ENCODE results near the gene GOLGA1. TPM values are rescaled to one million over a fixed set of nuclear protein-coding genes. Genes with fewer than 3 reads are reported as not detected.

The GOLGA1 gene
- total RNA-seq, 2 experiments from 2014 or later, result 20.9 to 21.6 TPM

GRCh38 chr9:124831642-124832364 is 109.1 kb downstream of the GOLGA1 start:
- Mint-ChIP-seq H3K36me3 (ENCODE audit: low read depth) (no peaks in the 10 kb centered on the region), H3K4me3 (no peak overlapping the region), H3K9me3 (no peaks in the 10 kb centered on the region), H3K27ac (no peak overlapping the region), H3K27me3 (peaks cover 8% of the 10 kb centered on the region), H3K4me1 (ENCODE audit: low read depth) (no peaks in the 10 kb centered on the region)
- intact Hi-C loops (cut with micrococcal nuclease), result no loop called here
- TF ChIP-seq CTCF (IDR thresholded peaks at IDR 0.05), result no peak
- CTCF ChIA-PET, result interaction anchor here (1.1 to 1.5 kb wide), 4 partner anchors 8 to 215 kb away, joined by 3 to 4 read pairs (median 3); partner anchors contain the start of genes NR6A1 and WDR38
- DNase-seq (no peak), ATAC-seq (no peak)
- POLR2A ChIA-PET, result no interaction called here

DNA sequence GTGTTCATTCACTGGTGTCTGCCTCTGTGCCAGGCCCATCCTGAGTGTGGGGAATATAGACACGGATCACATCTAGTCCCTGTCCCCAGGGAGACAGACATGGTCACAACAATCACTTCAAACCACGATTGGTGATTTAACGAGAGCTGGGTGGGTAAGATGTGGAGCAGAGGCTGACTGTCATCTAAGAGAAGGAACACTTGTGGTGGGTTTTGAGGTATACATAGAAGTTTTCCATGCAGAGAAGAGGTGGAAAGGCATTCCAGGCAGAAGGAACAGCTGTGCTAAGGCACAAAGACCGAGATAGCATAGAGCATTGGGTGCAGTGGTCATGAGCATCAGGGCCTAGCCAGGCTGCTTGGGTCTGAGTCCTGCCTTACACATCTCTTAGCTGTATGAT is 110.3 kb downstream of the GOLGA1 start:
- no peak for TF ChIP-seq CTCF (IDR thresholded peaks at IDR 0.05)
- CTCF ChIA-PET, result no interaction called here
- intact Hi-C loops (cut with micrococcal nuclease), result no loop called here
- Mint-ChIP-seq H3K27ac (no peak overlapping the region), H3K27me3 (peaks cover 8% of the 10 kb centered on the region), H3K36me3 (ENCODE audit: low read depth) (no peaks in the 10 kb centered on the region), H3K4me3 (no peak overlapping the region), H3K4me1 (ENCODE audit: low read depth) (no peaks in the 10 kb centered on the region), H3K9me3 (no peaks in the 10 kb centered on the region)
- ATAC-seq, result no peak
- DNase-seq, result no peak
- POLR2A ChIA-PET, result no interaction called here

GRCh38 chr9:124829334-124829669 is 111.6 kb downstream of the GOLGA1 start:
- no peak for ATAC-seq
- no peak overlapping the region for H3K4me3 Mint-ChIP-seq
- CTCF ChIA-PET, result interaction anchor here (1.1 kb wide), 1 partner anchor 24 kb away, joined by 6 read pairs; the partner anchor contains the start of gene WDR38

DNA sequence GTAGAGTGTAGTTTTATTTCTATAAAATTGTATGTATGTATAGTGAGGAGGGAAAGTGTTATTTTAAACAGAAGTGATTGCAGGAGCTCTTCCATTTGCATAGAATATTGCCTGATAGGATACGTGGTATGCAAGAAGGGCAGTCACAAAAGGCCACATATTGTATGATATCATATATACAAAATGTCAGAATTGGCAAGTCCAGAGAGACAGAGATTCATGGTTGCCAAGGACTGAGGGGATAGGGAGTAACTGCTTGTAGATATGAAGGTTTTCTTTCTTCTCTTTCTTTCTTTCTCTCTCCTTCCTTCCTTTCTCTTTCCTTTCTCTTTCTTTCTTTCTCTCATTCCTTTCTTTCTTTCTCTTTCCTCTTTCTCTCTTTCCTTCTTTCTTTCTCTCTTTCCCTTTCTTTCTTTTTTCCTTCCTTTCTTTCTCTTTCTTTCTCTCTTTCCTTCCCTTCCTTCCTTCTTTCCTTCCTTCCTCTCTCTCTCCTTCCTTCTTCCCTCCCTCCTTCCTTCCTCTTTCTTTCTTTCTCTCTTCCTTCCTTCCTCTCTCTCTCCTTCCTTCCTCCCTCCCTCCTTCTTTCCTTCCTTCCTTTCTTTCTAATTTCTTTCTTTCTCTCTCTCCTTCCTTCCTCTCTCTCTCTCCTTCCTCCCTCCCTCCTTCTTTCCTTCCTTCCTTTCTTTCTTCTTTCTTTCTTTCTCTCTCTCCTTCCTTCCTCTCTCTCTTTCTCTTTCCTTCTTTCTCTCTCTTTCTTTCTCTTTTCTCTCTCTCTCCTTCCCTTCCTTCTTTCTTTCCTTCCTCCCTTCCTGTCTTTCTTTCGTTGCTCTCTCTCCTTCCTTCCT is 112.2 kb downstream of the GOLGA1 start:
- peaks cover 6% of the 10 kb centered on the region for H3K27me3 Mint-ChIP-seq
- DNase-seq (no peak), ATAC-seq (no peak)
- CTCF ChIA-PET, result interaction anchor here (1.5 kb wide), 1 partner anchor 24 kb away, joined by 4 read pairs; the partner anchor contains the start of gene WDR38
- H3K9me3 Mint-ChIP-seq, result no peaks in the 10 kb centered on the region
- intact Hi-C loops (cut with micrococcal nuclease), result no loop called here
- H3K27ac Mint-ChIP-seq, result no peak overlapping the region
- H3K4me1 Mint-ChIP-seq (ENCODE audit: low read depth), result no peaks in the 10 kb centered on the region
- no peaks in the 10 kb centered on the region for H3K36me3 Mint-ChIP-seq (ENCODE audit: low read depth)
- TF ChIP-seq CTCF (IDR thresholded peaks at IDR 0.05), result peak; percentile 7
- H3K4me3 Mint-ChIP-seq, result no peak overlapping the region
- POLR2A ChIA-PET, result no interaction called here

More at GRCh38 chr9:124829334-124829669, 111.6 kb downstream of the GOLGA1 start:
- Mint-ChIP-seq H3K9me3 (no peaks in the 10 kb centered on the region), H3K27ac (no peak overlapping the region), H3K36me3 (ENCODE audit: low read depth) (no peaks in the 10 kb centered on the region), H3K4me1 (ENCODE audit: low read depth) (no peaks in the 10 kb centered on the region), H3K27me3 (peaks cover 7% of the 10 kb centered on the region)
- intact Hi-C loops (cut with micrococcal nuclease), result no loop called here
- no peak for TF ChIP-seq CTCF (IDR thresholded peaks at IDR 0.05)
- no peak for DNase-seq
- POLR2A ChIA-PET, result no interaction called here

Other genes with a start within 250 kb of the GOLGA1 start
- 1 to 10 TPM in 1 of 2 experiments, under 1 TPM in 1; 0.74 to 1.1 TPM for gene NR6A1, start 169.8 kb downstream of the GOLGA1 start, total RNA-seq
- gene OLFML2A, start 163.9 kb downstream of the GOLGA1 start, total RNA-seq, result not detected
- not detected for gene WDR38, start 87.6 kb downstream of the GOLGA1 start, total RNA-seq
- 1,000 to 10,000 TPM; 2,301 to 2,341 TPM for gene RPL35, start 79.1 kb downstream of the GOLGA1 start, total RNA-seq
- gene ARPC5L, start 79.0 kb downstream of the GOLGA1 start, total RNA-seq, result 10 to 100 TPM; 72.7 to 73.9 TPM
- gene SCAI, start 202.4 kb upstream of the GOLGA1 start, total RNA-seq, result 10 to 100 TPM in 1 of 2 experiments, 1 to 10 TPM in 1; 9.6 to 10.8 TPM
- 10 to 100 TPM; 43.1 to 44.8 TPM for gene PPP6C, start 248.7 kb upstream of the GOLGA1 start, total RNA-seq

All from activated CD8-positive, alpha-beta T cell treated with anti-CD3 and anti-CD28 coated beads for 36 hours (primary cell).